Stimulated activated naive CD4-positive, alpha-beta T cell (primary cell): ENCODE data around the gene CENPV.
"Not testable (repeated sequence)": the region's sequence is repeated elsewhere in the genome, so short reads cannot be mapped to it uniquely, and the experiment has no call there.

Experiments
- DNase-seq, 6 experiments: peaks; one replicate each; lab custom pipeline; 2025; lab: John Stamatoyannopoulos, UW

The CENPV gene

GRCh38 chr17:16313139-16314090 is 39.9 kb downstream of the CENPV start:
- DNase-seq, result no peak

- not testable (repeated sequence) for DNase-seq
These were observed 41.2 kb downstream of the CENPV start for GRCh38 chr17:16312061-16312460.

GRCh38 chr17:16306211-16306610 is 47.1 kb downstream of the CENPV start:
- no peak for DNase-seq

- DNase-seq, result peak in 1 of 6 experiments; percentile 21
These were observed 48.4 kb downstream of the CENPV start for GRCh38 chr17:16304830-16305229.

- DNase-seq, result no peak
These were observed 50.4 kb downstream of the CENPV start for GRCh38 chr17:16302856-16303255.

- no peak for DNase-seq
These were observed 51.1 kb downstream of the CENPV start for GRCh38 chr17:16301963-16302855.

- no peak for DNase-seq
These were observed 52.7 kb downstream of the CENPV start for GRCh38 chr17:16300554-16300953.

- no peak for DNase-seq
These were observed 55.1 kb downstream of the CENPV start for GRCh38 chr17:16298140-16298662.

GRCh38 chr17:16297367-16298139 is 55.7 kb downstream of the CENPV start:
- no peak for DNase-seq

GRCh38 chr17:16296072-16296471 is 57.2 kb downstream of the CENPV start:
- DNase-seq, result not testable (repeated sequence)

- no peak for DNase-seq
These were observed 58.7 kb downstream of the CENPV start for GRCh38 chr17:16294560-16294959.

- DNase-seq, result no peak
These were observed 59.3 kb downstream of the CENPV start for GRCh38 chr17:16293931-16294330.
